HL-60 (cell line): ENCODE measurements around the gene RICTOR.

Experiments
- DNase-seq, 2 experiments: peaks; one replicate each; pipeline ENCODE4 v3.0.0-alpha.2; 2010 to 2020; ENCODE audit warnings: low read depth in 1 of 2, low spot score in 1 of 2
- H3K27ac ChIP-seq: fragments of 250-450 bp; sonication (Bioruptor Pico); replicated peaks from 2 replicates; pipeline ENCODE4 v1.5.1; 2020; ENCODE audit warnings: mild to moderate bottlenecking, moderate library complexity
- H3K27me3 ChIP-seq: fragments of 250-450 bp; sonication (Bioruptor Pico); 2 replicates; pipeline ENCODE4 v1.5.1; 2021; ENCODE audit warnings: mild to moderate bottlenecking, moderate library complexity; ENCODE audit not compliant: insufficient read depth, poor library complexity, severe bottlenecking
- H3K4me3 ChIP-seq: replicated peaks from 2 replicates; pipeline ENCODE4 v1.5.1; 2011; ENCODE audit warnings: mild to moderate bottlenecking, control low read depth, low read length; ENCODE audit not compliant: insufficient read depth
- CTCF ChIP-seq: IDR thresholded peaks from one replicate; pipeline ENCODE4 v1.5.1; 2011; ENCODE audit warnings: low read length, control low read depth, inconsistent platforms; ENCODE audit not compliant: insufficient read depth
- GABPA ChIP-seq: IDR thresholded peaks from 2 replicates; pipeline ENCODE4 v1.6.1; 2012; ENCODE audit warnings: low read depth
- POLR2AphosphoS5 ChIP-seq: IDR thresholded peaks from 2 replicates; pipeline ENCODE4 v1.6.1; 2012; ENCODE audit warnings: low read depth
- REST ChIP-seq: IDR thresholded peaks from 2 replicates; pipeline ENCODE4 v1.6.1; 2012; ENCODE audit warnings: low read depth; ENCODE audit not compliant: insufficient replicate concordance
- SPI1 ChIP-seq: IDR thresholded peaks from 2 replicates; pipeline ENCODE4 v1.6.1; 2012; ENCODE audit warnings: low read depth, mild to moderate bottlenecking, borderline replicate concordance

The RICTOR gene

GRCh38 chr5:39076101-39076756, 2.0 kb upstream of the RICTOR start:
- no peak overlapping the region for H3K4me3 ChIP-seq
- DNase-seq, result no peak
- peak overlapping the region; percentile 18; the same call in 1 of the 2 replicates for H3K27ac ChIP-seq
- TF ChIP-seq SPI1 (no peak), CTCF (no peak), REST (no peak), POLR2AphosphoS5 (no peak), GABPA (no peak)
- no peaks in the 10 kb centered on the region for H3K27me3 ChIP-seq

- DNase-seq, result no peak
- H3K27ac ChIP-seq, result peak overlapping the region; percentile 99
- H3K4me3 ChIP-seq, result peak overlapping the region; percentile 91
- no peak for TF ChIP-seq POLR2AphosphoS5
- no peak for TF ChIP-seq SPI1
- TF ChIP-seq REST, result no peak
- TF ChIP-seq CTCF, result no peak
- no peaks in the 10 kb centered on the region for H3K27me3 ChIP-seq
These were observed 507 bp downstream of the RICTOR start for GRCh38 chr5:39073767-39074016.

- H3K27ac ChIP-seq, result peak overlapping the region; percentile 99
- TF ChIP-seq REST (no peak), SPI1 (no peak), POLR2AphosphoS5 (no peak), GABPA (no peak), CTCF (no peak)
- peak; percentile 27 to 52 for DNase-seq
- H3K27me3 ChIP-seq, result no peaks in the 10 kb centered on the region
- H3K4me3 ChIP-seq, result peak overlapping the region; percentile 91
These were observed 1.1 kb downstream of the RICTOR start for GRCh38 chr5:39072925-39073766.
